ENCODE measurements around the gene AUTS2.

DNA sequence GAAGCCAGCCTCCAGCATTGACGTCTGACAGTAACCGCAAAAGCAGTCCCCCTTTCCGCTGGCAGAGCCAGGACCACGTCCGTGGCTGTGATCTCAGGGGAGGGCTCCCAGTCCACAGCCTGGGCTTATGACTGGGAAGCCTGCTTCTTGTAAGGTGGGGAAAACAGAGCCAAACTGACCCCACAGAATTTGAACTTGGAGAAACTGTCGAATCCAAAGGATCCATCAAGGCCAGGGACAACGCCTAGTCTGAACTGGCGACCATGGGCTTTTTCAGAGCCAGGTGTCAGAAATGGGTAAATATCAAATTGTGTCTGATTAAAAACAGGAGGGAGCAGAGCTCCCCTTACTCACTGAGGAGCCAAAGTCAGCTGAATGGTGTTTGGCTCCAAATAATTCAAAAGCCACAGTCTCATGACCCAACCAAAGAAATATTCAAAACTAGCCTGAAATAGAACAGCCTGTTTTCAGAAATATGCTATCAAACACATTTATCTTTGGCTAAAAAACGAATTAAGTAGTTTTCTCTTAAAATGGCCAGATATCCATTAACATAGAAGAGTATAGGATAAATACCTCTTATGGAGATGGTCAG lies 782.2 kb downstream of the AUTS2 start:
- TF ChIP-seq CTCF (conservative IDR thresholded peaks at IDR 0.05 in 1 of 2, IDR thresholded peaks at IDR 0.05 in 1 of 2; ENCODE audit: low read depth in 1 of 2, low read length in 2 of 2), result no peak
- no peak for TF ChIP-seq EZH2 (IDR thresholded peaks at IDR 0.05; ENCODE audit: low read length, missing control alignments)
